HL-60/S4 (cell line): ENCODE measurements around the gene TNFRSF4.

Experiments used
- in situ Hi-C: fragments of 300-500 bp; cut with MboI; formaldehyde crosslinking; loops from 2 replicates; pipeline ENCODE4 v1.14.3; 2022; ENCODE audit warnings: low sequenced_read_pairs

TNFRSF4 gene

GRCh38 chr1:1219341-1219740 is 5.4 kb upstream of the TNFRSF4 start:
- in situ Hi-C loops, result no loop called here

- in situ Hi-C loops, result no loop called here
Observed at GRCh38 chr1:1218524-1219200, 4.7 kb upstream of the TNFRSF4 start.

GRCh38 chr1:1217621-1218523 is 3.9 kb upstream of the TNFRSF4 start:
- in situ Hi-C loops, result no loop called here

- in situ Hi-C loops, result no loop called here
Observed at GRCh38 chr1:1216770-1217620, 3.0 kb upstream of the TNFRSF4 start.

GRCh38 chr1:1215881-1216605 is 2.1 kb upstream of the TNFRSF4 start:
- in situ Hi-C loops, result no loop called here

- in situ Hi-C loops, result no loop called here
Observed at GRCh38 chr1:1215080-1215676, 1.2 kb upstream of the TNFRSF4 start.

GRCh38 chr1:1212780-1213344 is 1.1 kb downstream of the TNFRSF4 start:
- in situ Hi-C loops, result no loop called here

GRCh38 chr1:1211541-1212441 is 2.2 kb downstream of the TNFRSF4 start:
- in situ Hi-C loops, result no loop called here

- in situ Hi-C loops, result no loop called here
Observed at GRCh38 chr1:1210726-1211540, 3.0 kb downstream of the TNFRSF4 start.

- in situ Hi-C loops, result no loop called here
Observed at GRCh38 chr1:1208713-1209433, 5.1 kb downstream of the TNFRSF4 start.

- in situ Hi-C loops, result no loop called here
Observed at GRCh38 chr1:1207571-1207892, 6.4 kb downstream of the TNFRSF4 start.

- in situ Hi-C loops, result no loop called here
Observed at GRCh38 chr1:1206966-1207531, 6.9 kb downstream of the TNFRSF4 start.

- in situ Hi-C loops, result no loop called here
Observed at GRCh38 chr1:1206376-1206965, 7.5 kb downstream of the TNFRSF4 start, which contains the start of gene TNFRSF18. Gene TNFRSF18, minus strand, starts transcription at chr1:1206592. Its CDS starts 21 bp downstream, at chr1:1206571.

GRCh38 chr1:1205769-1206375 is 8.1 kb downstream of the TNFRSF4 start:
- in situ Hi-C loops, result no loop called here

GRCh38 chr1:1204998-1205768 is 8.8 kb downstream of the TNFRSF4 start:
- in situ Hi-C loops, result no loop called here
